ENCODE measurements around the gene CD82.

CD82 gene

GRCh38 chr11:44561964-44562734 lies 3.3 kb upstream of the CD82 start:
- no peak for FAIRE-seq

- no peak for FAIRE-seq
These were observed 2.5 kb upstream of the CD82 start for GRCh38 chr11:44562845-44563460.

- FAIRE-seq: no peak
These were observed 1.8 kb upstream of the CD82 start for GRCh38 chr11:44563711-44564110.

GRCh38 chr11:44564166-44564565 lies 1.3 kb upstream of the CD82 start:
- FAIRE-seq: no peak

GRCh38 chr11:44564670-44565210 lies 723 bp upstream of the CD82 start:
- FAIRE-seq: no peak

GRCh38 chr11:44565953-44566949 lies 788 bp downstream of the CD82 start:
- FAIRE-seq: no peak

GRCh38 chr11:44566952-44567875 lies 1.8 kb downstream of the CD82 start:
- FAIRE-seq: no peak

GRCh38 chr11:44567876-44568256 lies 2.4 kb downstream of the CD82 start:
- FAIRE-seq: no peak

GRCh38 chr11:44568331-44568657 lies 2.8 kb downstream of the CD82 start:
- FAIRE-seq: no peak

GRCh38 chr11:44568658-44569473 lies 3.4 kb downstream of the CD82 start:
- no peak for FAIRE-seq

GRCh38 chr11:44570411-44571155 lies 5.1 kb downstream of the CD82 start:
- no peak for FAIRE-seq

GRCh38 chr11:44571871-44572270 lies 6.4 kb downstream of the CD82 start:
- FAIRE-seq: no peak

GRCh38 chr11:44572436-44572835 lies 7.0 kb downstream of the CD82 start:
- no peak for FAIRE-seq

- FAIRE-seq: no peak
These were observed 7.4 kb downstream of the CD82 start for GRCh38 chr11:44572884-44573283.

- FAIRE-seq: no peak
These were observed 7.9 kb downstream of the CD82 start for GRCh38 chr11:44573333-44573732.

- no peak for FAIRE-seq
These were observed 9.3 kb downstream of the CD82 start for GRCh38 chr11:44574610-44575287.

- no peak for FAIRE-seq
These were observed 9.8 kb downstream of the CD82 start for GRCh38 chr11:44575288-44575672.

- no peak for FAIRE-seq
These were observed 10.5 kb downstream of the CD82 start for GRCh38 chr11:44575962-44576361.

GRCh38 chr11:44576656-44577055 lies 11.2 kb downstream of the CD82 start:
- no peak for FAIRE-seq
